K562 (cell line): ENCODE measurements around the gene RTBDN. TPM values are rescaled to one million over a fixed set of nuclear protein-coding genes. Genes with fewer than 3 reads are reported as not detected.

Experiments
- CAMTA2 ChIP-seq: fragments of 250-450 bp; sonication (Bioruptor Pico); conservative IDR thresholded peaks from 2 replicates; pipeline ENCODE4 v1.5.1; 2022
- FOXM1 ChIP-seq, 2 experiments: fragments of 450-650 bp in 1 of 2; sonication (generic) in 1 of 2; formaldehyde crosslinking in 1 of 2; IDR thresholded peaks; 2 replicates each; pipeline versions ENCODE4 v1.6.1 to v1.9.0; 2017 to 2022; ENCODE audit warnings: low read depth in 2 of 2, mild to moderate bottlenecking in 2 of 2, missing genetic modification reagents in 1 of 2, moderate library complexity in 1 of 2
- GATA2 ChIP-seq: sonication (generic); formaldehyde crosslinking; IDR thresholded peaks from 2 replicates; pipeline ENCODE4 v1.4.0; 2020; ENCODE audit warnings: mild to moderate bottlenecking, missing genetic modification reagents
- HOXB6 ChIP-seq: fragments of 250-450 bp; sonication (Bioruptor Pico); IDR thresholded peaks from 2 replicates; pipeline ENCODE4 v1.5.1; 2022; ENCODE audit warnings: mild to moderate bottlenecking, borderline replicate concordance
- KDM2B ChIP-seq: fragments of 250-450 bp; sonication (Bioruptor Pico); IDR thresholded peaks from 2 replicates; pipeline ENCODE4 v1.8.0; 2021; ENCODE audit warnings: mild to moderate bottlenecking, moderate library complexity
- NFE2 ChIP-seq: IDR thresholded peaks from 2 replicates; pipeline ENCODE4 v1.6.1; 2014; ENCODE audit warnings: antibody characterized with exemption, low read depth
- NR4A1 ChIP-seq, 2 experiments: fragments of 250-450 bp in 1 of 2; fragments of 450-650 bp in 1 of 2; sonication (Bioruptor Pico) in 1 of 2; IDR thresholded peaks; 2 replicates each; pipeline versions ENCODE4 v1.4.0 to v1.6.1; 2016 to 2020; ENCODE audit warnings: mild to moderate bottlenecking in 2 of 2, missing compliant biosample characterization in 1 of 2, missing genetic modification characterization in 1 of 2, moderate library complexity in 1 of 2
- PTTG1 ChIP-seq: fragments of 450-650 bp; IDR thresholded peaks from 2 replicates; pipeline ENCODE4 v1.6.1; 2016; ENCODE audit warnings: low read depth, mild to moderate bottlenecking, missing genetic modification characterization, missing compliant biosample characterization
- STAG1 ChIP-seq: sonication (generic); formaldehyde crosslinking; IDR thresholded peaks from 2 replicates; pipeline ENCODE4 v1.5.0; 2020; ENCODE audit warnings: missing genetic modification reagents, borderline replicate concordance
- TAL1 ChIP-seq: fragments of 450-650 bp; IDR thresholded peaks from 2 replicates; pipeline ENCODE4 v1.6.1; 2016; ENCODE audit warnings: mild to moderate bottlenecking
- THRAP3 ChIP-seq: fragments of 450-650 bp; IDR thresholded peaks from 2 replicates; pipeline ENCODE4 v1.6.1; 2016; ENCODE audit warnings: mild to moderate bottlenecking, inconsistent platforms, borderline replicate concordance
- TRIM28 ChIP-seq: fragments of 450-650 bp; IDR thresholded peaks from 2 replicates; pipeline ENCODE4 v1.6.1; 2017
- ZNF121 ChIP-seq: sonication (generic); formaldehyde crosslinking; conservative IDR thresholded peaks from 2 replicates; pipeline ENCODE4 v1.8.0; 2022; ENCODE audit warnings: missing genetic modification reagents
- ZZZ3 ChIP-seq: fragments of 450-650 bp; IDR thresholded peaks from 2 replicates; pipeline ENCODE4 v1.6.1; 2016; ENCODE audit warnings: antibody characterized with exemption, mild to moderate bottlenecking, moderate library complexity
- polyA plus RNA-seq, 8 experiments: library from polyadenylated mRNA; depleted of rRNA in 4 of 8; stranded (reverse) in 5 of 8; unstranded in 3 of 8; fragments of >200 nt; fragmentation: Nextera tagmentation in 2 of 8; fragmentation: Illumina TruSeq in 1 of 8; extraction: Ambion mirVana in 2 of 8; extraction: Trizol in 1 of 8; gene quantifications; 2 replicates each; pipeline versions ENCODE4 v1.2.1 to v1.2.3, GENCODE V29; 2011 to 2014; ENCODE audit warnings: inconsistent platforms in 1 of 8, missing spikeins in 1 of 8
- total RNA-seq, 7 experiments: library from RNA; depleted of rRNA in 6 of 7; stranded (reverse); fragments of >200 nt in 6 of 7; fragmentation: Illumina TruSeq in 2 of 7; extraction: Trizol in 2 of 7; gene quantifications; 2 replicates each; pipeline versions ENCODE4 v1.2.1 to v1.2.3, GENCODE V29; 2011 to 2021; ENCODE audit warnings: low replicate concordance in 1 of 7
- TF ChIP-seq, protein P1 (sequence below): fragments of 250-450 bp; sonication (Bioruptor Pico); IDR thresholded peaks from 2 replicates; pipeline ENCODE4 v1.8.0; 2022; ENCODE audit warnings: moderate library complexity, mild to moderate bottlenecking, inconsistent platforms
- TF ChIP-seq, protein P2 (sequence below): sonication (generic); formaldehyde crosslinking; IDR thresholded peaks from 2 replicates; pipeline ENCODE4 v1.8.1; 2023; ENCODE audit warnings: missing genetic modification reagents, mild to moderate bottlenecking, borderline replicate concordance
- TF ChIP-seq, protein P3 (sequence below), 2 experiments: fragments of 450-650 bp; IDR thresholded peaks; 2 replicates each; pipeline ENCODE4 v1.6.1; 2016
- TF ChIP-seq, protein P4 (sequence below): IDR thresholded peaks from 3 replicates; pipeline ENCODE4 v1.6.1; 2011; ENCODE audit warnings: borderline replicate concordance, mild to moderate bottlenecking; ENCODE audit not compliant: insufficient read length, insufficient read depth

RTBDN gene
- total and polyA plus RNA-seq, 9 of the 15 experiments (the other 6 are each of a cell fraction or from before 2014, with no cell fraction given): 0.20 to 2.3 (median 0.72) TPM; not detected in 1

DNA sequence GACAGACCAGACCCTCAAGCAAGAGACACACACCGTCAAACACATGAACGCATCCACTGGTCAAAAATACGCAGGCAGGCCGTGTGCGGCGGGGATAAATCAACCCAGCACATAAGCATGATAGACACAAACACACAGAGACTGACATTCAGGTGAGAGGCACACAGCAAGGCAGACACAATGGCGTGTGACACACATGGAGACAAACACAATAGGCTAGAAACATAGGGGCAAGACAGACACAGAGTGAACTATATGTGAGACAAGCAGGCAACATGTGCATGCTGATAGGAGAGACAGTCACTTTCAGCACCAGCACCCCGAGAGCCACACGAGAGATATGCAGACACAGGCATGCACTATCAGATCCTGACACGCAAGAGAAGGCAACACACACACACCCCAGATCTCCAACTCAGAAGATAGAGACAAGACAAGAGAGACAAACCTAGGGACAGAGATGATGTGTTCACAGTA, 49.9 kb downstream of the RTBDN start (continued):
- TF ChIP-seq NR4A1 (CRISPR knock-in tag; IDR thresholded peaks at IDR 0.05) (no peak), NR4A1 (tag; IDR thresholded peaks at IDR 0.05) (0 out of 2 replicates have a peak, but pooled peaks have one; percentile 15), ZZZ3 (no peak), THRAP3 (no peak), TRIM28 (no peak; the same call in 1 of the 2 replicates), ZNF121 (no peak), STAG1 (CRISPR knock-in tag) (no peak), HOXB6 (CRISPR knock-in tag) (no peak), GATA2 (CRISPR knock-in tag) (peak; percentile 92), TAL1 (peak; percentile 95), CAMTA2 (CRISPR knock-in tag) (no peak), KDM2B (CRISPR knock-in tag) (no peak), NFE2 (no peak; the same call in 1 of the 2 replicates), PTTG1 (tag) (no peak), FOXM1 (IDR thresholded peaks at IDR 0.05; ENCODE audit: low read depth) (peak; percentile 78), FOXM1 (CRISPR knock-in tag; IDR thresholded peaks at IDR 0.05; ENCODE audit: low read depth) (no peak)
- TF ChIP-seq, protein P1, sequence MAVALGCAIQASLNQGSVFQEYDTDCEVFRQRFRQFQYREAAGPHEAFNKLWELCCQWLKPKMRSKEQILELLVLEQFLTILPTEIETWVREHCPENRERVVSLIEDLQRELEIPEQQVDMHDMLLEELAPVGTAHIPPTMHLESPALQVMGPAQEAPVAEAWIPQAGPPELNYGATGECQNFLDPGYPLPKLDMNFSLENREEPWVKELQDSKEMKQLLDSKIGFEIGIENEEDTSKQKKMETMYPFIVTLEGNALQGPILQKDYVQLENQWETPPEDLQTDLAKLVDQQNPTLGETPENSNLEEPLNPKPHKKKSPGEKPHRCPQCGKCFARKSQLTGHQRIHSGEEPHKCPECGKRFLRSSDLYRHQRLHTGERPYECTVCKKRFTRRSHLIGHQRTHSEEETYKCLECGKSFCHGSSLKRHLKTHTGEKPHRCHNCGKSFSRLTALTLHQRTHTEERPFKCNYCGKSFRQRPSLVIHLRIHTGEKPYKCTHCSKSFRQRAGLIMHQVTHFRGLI (CRISPR knock-in tag): no peak
- TF ChIP-seq, protein P2, sequence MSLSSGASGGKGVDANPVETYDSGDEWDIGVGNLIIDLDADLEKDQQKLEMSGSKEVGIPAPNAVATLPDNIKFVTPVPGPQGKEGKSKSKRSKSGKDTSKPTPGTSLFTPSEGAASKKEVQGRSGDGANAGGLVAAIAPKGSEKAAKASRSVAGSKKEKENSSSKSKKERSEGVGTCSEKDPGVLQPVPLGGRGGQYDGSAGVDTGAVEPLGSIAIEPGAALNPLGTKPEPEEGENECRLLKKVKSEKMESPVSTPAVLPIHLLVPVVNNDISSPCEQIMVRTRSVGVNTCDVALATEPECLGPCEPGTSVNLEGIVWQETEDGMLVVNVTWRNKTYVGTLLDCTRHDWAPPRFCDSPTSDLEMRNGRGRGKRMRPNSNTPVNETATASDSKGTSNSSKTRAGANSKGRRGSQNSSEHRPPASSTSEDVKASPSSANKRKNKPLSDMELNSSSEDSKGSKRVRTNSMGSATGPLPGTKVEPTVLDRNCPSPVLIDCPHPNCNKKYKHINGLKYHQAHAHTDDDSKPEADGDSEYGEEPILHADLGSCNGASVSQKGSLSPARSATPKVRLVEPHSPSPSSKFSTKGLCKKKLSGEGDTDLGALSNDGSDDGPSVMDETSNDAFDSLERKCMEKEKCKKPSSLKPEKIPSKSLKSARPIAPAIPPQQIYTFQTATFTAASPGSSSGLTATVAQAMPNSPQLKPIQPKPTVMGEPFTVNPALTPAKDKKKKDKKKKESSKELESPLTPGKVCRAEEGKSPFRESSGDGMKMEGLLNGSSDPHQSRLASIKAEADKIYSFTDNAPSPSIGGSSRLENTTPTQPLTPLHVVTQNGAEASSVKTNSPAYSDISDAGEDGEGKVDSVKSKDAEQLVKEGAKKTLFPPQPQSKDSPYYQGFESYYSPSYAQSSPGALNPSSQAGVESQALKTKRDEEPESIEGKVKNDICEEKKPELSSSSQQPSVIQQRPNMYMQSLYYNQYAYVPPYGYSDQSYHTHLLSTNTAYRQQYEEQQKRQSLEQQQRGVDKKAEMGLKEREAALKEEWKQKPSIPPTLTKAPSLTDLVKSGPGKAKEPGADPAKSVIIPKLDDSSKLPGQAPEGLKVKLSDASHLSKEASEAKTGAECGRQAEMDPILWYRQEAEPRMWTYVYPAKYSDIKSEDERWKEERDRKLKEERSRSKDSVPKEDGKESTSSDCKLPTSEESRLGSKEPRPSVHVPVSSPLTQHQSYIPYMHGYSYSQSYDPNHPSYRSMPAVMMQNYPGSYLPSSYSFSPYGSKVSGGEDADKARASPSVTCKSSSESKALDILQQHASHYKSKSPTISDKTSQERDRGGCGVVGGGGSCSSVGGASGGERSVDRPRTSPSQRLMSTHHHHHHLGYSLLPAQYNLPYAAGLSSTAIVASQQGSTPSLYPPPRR (CRISPR knock-in tag): peak; percentile 80; the same call in 1 of the 2 replicates
- TF ChIP-seq, protein P3, sequence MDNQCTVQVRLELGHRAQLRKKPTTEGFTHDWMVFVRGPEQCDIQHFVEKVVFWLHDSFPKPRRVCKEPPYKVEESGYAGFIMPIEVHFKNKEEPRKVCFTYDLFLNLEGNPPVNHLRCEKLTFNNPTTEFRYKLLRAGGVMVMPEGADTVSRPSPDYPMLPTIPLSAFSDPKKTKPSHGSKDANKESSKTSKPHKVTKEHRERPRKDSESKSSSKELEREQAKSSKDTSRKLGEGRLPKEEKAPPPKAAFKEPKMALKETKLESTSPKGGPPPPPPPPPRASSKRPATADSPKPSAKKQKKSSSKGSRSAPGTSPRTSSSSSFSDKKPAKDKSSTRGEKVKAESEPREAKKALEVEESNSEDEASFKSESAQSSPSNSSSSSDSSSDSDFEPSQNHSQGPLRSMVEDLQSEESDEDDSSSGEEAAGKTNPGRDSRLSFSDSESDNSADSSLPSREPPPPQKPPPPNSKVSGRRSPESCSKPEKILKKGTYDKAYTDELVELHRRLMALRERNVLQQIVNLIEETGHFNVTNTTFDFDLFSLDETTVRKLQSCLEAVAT (IDR thresholded peaks at IDR 0.05): peak in 1 of 2 experiments; percentile 67; a peak in 3 of 4 replicates
- TF ChIP-seq, protein P4, sequence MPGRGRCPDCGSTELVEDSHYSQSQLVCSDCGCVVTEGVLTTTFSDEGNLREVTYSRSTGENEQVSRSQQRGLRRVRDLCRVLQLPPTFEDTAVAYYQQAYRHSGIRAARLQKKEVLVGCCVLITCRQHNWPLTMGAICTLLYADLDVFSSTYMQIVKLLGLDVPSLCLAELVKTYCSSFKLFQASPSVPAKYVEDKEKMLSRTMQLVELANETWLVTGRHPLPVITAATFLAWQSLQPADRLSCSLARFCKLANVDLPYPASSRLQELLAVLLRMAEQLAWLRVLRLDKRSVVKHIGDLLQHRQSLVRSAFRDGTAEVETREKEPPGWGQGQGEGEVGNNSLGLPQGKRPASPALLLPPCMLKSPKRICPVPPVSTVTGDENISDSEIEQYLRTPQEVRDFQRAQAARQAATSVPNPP: no peak
